HG02678 (cell line): Measurements from ENCODE around the gene REXO2.

Source experiments
- ATAC-seq: cut with Tn5 transposase; IDR thresholded peaks from one replicate; pipeline ENCODE4 v1.9.1; 2021; ENCODE audit warnings: mild to moderate bottlenecking, moderate library complexity; ENCODE audit not compliant: unreplicated experiment

The REXO2 gene

GRCh38 chr11:114439229-114440120, at the start of gene REXO2:
Gene REXO2, plus strand, starts transcription at chr11:114439467. Its CDS starts 62 bp downstream, at chr11:114439529.
- ATAC-seq, result peak; percentile 99

DNA sequence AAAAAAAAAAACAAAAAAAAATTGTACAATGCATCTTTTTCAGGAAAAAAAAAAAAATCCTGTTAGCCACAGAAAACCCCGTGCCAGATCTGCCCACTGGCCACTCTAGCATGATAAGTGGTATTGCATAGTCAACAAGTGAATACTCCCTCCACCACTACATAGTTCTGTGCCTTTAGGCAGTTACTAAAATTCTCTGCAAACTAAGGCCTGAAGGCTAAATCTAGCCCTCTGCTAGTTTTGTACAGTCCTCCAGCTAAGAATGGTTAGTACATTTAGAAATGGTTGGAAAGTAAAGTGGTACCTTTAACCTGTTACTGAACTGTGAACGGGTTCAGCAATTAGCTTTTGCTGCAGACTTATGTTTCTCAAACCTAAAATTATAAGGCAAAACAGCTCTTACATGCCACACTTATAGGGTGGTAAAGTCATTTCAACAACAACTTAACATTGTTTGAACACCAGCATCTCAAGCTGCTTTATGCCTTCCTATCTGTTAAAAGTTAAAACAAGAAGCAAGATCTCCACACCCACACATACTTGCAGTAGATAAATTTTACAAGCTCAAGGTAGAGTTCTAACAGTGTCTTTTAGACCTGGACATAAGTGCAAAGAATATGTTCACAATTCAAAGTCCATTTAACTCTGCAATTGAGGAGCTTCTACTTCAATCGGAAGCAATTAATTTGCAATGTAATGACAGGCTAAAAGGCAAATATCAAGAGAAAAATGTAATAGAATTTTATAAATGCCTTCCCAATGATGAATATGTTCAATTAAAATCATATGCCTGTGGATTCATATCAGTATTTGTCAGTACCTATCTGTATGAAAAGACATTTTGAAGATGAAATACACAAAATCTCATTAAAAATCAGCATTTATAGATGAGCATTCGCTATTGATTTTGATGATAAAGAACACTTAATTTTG, 46.3 kb upstream of the REXO2 start:
- ATAC-seq, result no peak

DNA sequence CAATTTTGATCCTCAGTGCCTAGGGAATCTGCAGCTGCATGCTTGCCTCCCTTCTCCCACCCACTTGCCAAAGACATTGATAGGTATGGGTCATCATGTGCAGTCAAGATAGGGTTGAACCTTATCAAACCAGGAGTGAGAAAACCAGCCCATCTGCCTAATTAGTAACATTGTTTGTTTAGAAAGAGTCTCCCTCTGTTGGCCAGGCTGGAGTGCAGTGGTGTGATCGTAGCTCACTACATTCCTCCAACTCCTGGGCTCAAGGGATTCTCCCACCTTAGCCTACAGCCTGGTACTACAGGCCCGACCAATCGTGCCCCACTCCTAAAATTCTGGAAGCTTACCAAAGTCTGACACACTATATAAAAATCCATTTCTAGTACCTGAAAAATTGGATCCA, 43.5 kb upstream of the REXO2 start:
- no peak for ATAC-seq

DNA sequence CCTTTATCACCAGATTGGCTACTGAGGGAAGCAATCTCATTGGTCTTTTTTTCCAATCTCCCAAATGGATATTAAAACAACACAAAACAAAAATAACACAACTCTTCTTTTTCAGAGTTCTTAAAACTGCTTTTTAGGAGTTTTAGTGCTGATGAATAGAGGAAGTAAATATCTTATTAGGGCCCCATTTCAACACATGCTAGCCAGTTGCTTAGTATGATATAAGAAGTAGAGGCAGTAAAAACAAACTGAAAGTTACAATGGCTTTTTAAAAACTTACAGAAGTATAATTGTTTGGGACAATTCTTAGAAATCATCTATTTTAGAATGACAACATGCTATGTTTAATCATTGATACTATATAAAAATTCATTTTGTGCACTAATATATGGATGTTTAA, 42.4 kb upstream of the REXO2 start:
- ATAC-seq, result no peak

DNA sequence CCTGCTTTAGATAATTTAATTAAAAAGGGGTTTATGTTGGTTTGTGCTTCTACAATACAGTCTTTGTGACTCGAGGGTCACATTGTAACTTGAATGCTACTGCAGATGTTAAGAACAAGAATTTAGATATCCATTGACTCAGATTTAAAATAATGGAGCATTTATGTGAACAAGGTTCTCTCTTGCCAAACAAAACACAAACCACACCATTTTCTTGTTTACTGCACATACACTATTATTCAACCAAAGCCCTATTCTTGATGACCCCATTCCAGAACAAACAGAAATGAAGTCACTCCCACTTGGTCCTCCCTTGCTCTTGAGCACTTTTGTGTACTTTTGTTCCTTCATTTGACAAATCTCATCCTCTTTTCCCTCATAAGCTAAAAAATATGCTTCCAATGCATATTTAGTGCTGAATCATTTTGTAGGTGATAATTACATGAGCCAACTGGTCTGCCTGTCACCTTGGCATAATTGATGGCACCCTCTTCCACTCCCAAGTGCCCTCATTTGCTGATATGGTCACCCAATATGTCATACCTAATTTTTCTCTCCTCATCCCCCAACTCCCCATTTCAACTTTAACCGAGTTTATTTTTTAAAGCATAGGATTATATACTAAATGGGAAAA, 41.8 kb upstream of the REXO2 start:
- no peak for ATAC-seq

GRCh38 chr11:114398303-114398920, 40.9 kb upstream of the REXO2 start:
- no peak for ATAC-seq

DNA sequence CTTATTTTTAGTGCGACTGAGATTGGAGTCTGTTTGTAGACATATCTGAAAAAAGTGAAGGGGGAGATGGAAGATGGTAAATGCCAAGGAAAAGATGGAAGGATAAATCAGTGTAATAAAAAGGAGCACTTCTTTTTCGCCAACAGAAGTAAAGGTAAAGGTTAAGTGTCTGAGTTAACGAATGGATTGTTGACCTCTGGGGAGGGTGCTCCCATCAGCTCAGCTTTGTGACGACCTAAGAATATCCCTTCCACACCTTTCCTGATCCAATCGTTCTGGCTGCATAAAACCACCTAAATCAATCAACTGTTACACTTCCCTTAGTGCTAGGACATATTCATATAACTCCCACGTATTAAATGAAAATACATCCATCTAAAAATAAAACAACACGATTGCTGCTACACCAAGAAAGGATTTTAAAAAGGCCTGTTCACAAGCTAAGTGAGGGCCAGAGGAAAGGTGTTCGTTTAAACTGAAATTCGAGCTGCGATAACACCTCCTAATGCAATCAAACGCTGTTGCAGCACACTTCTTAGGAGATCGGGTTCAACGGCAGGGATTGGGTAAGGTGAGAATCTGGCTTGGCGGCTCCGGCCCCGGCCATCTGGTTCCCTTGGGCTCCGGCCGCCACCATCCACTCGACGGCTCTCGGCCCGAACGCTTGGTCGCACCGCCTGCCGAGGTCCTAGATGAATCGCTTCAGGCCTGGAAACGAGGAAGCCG, 39.6 kb upstream of the REXO2 start:
- ATAC-seq, result peak; percentile 25

DNA sequence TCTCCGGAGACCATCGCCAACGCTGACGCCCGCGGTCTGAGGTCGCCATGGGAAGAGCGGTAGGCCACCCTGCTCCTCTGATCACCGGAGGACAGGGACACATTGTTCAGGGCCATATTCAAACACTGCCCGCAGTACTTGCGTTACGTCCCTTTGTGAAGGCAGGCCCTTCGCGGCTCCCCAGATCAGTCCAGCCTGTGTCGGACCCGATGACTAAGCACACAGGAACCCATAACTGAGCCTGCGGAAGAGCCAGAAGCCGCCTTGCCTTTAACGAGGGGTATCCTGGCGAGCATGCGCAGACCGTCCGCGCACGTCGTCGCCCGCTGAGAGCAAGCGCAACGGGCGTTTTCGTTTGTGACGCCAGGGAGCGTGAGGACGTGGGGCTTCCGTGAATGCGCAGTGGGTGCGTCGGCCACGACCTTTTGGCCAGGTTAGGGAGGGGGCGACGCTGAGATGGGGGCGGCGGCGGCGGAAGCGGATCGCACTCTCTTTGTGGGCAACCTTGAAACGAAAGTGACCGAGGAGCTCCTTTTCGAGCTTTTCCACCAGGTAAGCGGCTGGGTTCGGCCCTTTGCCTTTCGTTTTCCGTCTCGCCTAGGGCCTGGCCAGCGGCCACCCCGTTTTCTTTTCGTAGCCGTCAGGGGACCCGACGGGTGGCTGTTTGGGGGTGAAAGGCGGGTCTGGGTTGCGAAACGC, 38.9 kb upstream of the REXO2 start, which contains the start of the genes C11orf71 and RBM7:
C11orf71 (minus strand) TSS at position 296 of the 699 bp plus-strand sequence; CDS start at position 116, 180 bp downstream.
RBM7 (plus strand) TSS at position 451 of the 699 bp plus-strand sequence; CDS start at position 457, 6 bp downstream.
- peak; percentile 94 for ATAC-seq

DNA sequence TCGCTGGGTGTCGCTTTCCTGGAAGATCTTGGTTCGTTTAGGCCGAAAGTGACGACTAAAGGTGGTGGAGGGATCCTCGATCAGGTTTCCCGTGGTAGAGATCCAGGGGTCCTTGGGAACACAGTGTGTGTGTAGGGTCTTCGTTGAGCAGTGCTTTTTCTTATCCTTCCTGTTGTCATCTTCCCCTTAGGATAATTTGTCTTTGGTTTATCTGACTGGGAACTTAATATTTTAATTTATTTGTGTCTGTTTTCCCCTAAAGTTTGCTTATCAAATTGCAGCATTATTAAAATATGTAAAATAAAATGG, 38.4 kb upstream of the REXO2 start:
- no peak for ATAC-seq

GRCh38 chr11:114401311-114401710, 38.0 kb upstream of the REXO2 start:
- ATAC-seq, result no peak

DNA sequence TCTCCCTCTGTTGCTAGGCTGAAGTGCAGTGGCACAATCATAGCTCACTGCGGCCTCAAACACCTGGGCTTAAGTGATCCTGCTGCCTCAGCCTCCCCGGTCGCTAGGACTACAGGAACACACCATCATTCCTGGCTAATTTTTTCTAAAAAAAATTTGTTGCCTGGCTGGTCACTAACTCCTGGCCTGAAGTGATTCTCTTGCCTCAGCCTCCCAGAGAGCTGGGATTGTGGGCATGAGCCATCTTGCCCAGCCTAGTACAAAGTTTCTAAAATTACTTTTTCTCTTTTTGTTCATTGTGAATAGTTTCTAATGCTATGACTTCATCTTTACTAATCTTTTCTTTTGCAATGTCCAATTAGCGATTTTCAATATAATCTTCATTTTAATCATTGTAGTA, 26.3 kb upstream of the REXO2 start:
- ATAC-seq, result no peak

GRCh38 chr11:114413958-114414357, 25.3 kb upstream of the REXO2 start:
- no peak for ATAC-seq

DNA sequence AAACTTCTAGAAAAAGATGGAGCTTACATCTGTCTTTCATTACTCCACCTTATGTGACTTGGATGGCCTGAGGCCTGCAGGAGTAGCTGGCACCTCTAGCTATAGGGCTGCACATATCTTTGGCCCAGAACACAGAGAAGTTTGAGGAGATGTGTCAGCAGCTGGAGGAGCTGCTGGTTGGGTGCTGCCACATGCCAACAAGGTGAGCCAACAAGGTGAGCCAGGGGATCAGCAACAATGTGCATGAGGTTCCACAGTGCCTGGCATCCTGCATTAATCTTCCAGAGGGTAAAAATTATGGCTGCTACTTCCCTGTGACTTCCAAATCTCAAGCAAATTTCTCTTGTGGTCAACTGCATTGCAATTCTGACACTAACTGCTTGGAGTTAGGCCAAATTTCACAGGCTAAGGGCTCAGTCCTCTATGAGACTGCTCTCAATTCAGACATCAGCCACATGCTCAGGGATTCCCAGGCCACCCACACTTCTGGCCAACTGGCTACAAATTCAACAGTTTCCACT, 22.8 kb upstream of the REXO2 start:
- ATAC-seq, result no peak

- ATAC-seq, result no peak
Measured at GRCh38 chr11:114426280-114426679, 13.0 kb upstream of the REXO2 start.

DNA sequence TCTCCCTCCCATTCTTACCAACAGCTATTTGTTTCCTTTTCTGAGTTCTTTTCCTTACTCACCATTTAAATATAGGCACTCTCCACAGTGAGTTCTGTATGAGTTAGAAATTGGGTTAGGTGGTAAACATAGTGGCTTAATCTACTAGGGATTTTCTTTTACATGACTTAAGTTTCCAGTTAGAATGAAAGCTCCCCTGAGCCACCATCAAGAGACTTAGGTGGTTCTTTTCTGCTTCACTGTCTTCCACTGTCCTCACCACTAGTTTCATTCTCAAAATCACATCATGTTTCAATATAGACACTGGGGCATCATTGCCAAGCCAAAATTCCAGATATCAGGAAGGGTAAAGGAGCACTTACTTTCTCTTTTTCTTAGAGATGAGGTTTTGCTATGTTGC, 9.0 kb upstream of the REXO2 start:
- ATAC-seq, result no peak

DNA sequence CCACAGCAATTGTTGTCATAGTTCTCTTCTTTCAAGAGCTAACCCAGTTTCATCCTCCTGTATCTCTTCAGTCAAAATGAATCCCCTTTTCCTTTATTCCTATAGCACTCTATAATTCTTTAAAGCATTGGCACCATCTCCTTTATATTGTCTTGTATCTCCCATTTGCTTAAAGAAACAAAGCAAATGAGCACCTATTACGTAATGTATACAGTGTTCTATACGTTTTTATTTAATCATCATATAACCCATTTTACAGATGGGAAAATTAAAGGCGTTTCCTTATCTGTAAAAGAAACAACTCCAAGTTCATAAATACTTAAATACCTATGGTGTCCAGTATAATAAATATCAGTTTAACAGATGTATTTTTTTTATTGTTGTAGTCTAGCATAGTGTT, 6.4 kb upstream of the REXO2 start:
- ATAC-seq, result no peak

GRCh38 chr11:114433376-114433775, 5.9 kb upstream of the REXO2 start:
- no peak for ATAC-seq

- ATAC-seq, result no peak
Measured at GRCh38 chr11:114438303-114438702, 964 bp upstream of the REXO2 start.
